Measurements from ENCODE around the gene SESN1. TPM values are rescaled to one million over a fixed set of nuclear protein-coding genes. Genes with fewer than 3 reads are reported as not detected.

SESN1 gene
- total and polyA plus RNA-seq, 10 donors = 26.8 to 115 (median 59.6) TPM

GRCh38 chr6:109031416-109031815 lies 63.2 kb downstream of the SESN1 start:
- peaks cover 0 to 16% (median 8%) of the 10 kb centered on the region in 6 donors for H3K4me1 ChIP-seq
- no peaks in the 10 kb centered on the region for H3K27me3 ChIP-seq (replicated peaks in 1 of 7)
- no peak for TF ChIP-seq POLR2AphosphoS5 (IDR thresholded peaks at IDR 0.05)
- WGBS, 5 donors = 64 to 88% (median 73%) methylated on average over 1 of the region's 1 CpG
- no peak overlapping the region for H3K27ac ChIP-seq
- no peaks in the 10 kb centered on the region for H3K36me3 ChIP-seq
- H3K4me3 ChIP-seq = no peak overlapping the region
- peaks cover 0 to 3% (median 0%) of the 10 kb centered on the region in 8 donors for H3K9me3 ChIP-seq
- intact Hi-C loops (cut with DNase I; ENCODE audit: low total_unique reads) = no loop called here
- DNase-seq = no peak

GRCh38 chr6:109029313-109029712 lies 65.3 kb downstream of the SESN1 start:
- no peak for DNase-seq
- H3K4me3 ChIP-seq = no peak overlapping the region
- peaks cover 0 to 8% (median 0%) of the 10 kb centered on the region in 8 donors for H3K9me3 ChIP-seq
- WGBS, 5 donors = 93 to 100% (median 97%) methylated on average over 1 of the region's 1 CpG
- TF ChIP-seq POLR2AphosphoS5 (IDR thresholded peaks at IDR 0.05) (no peak), CTCF (IDR thresholded peaks at IDR 0.05 in 8 of 11, conservative IDR thresholded peaks at IDR 0.05 in 3 of 11) (no peak), POLR2A (IDR thresholded peaks at IDR 0.05) (no peak)
- intact Hi-C loops (cut with DNase I; ENCODE audit: low total_unique reads) = no loop called here
- H3K36me3 ChIP-seq = no peaks in the 10 kb centered on the region
- no peaks in the 10 kb centered on the region for H3K27me3 ChIP-seq (replicated peaks in 1 of 7)
- H3K4me1 ChIP-seq = peaks cover 0 to 22% (median 9%) of the 10 kb centered on the region in 6 donors
- H3K27ac ChIP-seq = no peak overlapping the region

GRCh38 chr6:109028439-109028838 lies 66.2 kb downstream of the SESN1 start:
- Histone ChIP-seq H3K4me3 (no peak overlapping the region), H3K36me3 (no peaks in the 10 kb centered on the region), H3K9me3 (peaks cover 0 to 8% (median 0%) of the 10 kb centered on the region in 8 donors), H3K4me1 (peaks cover 0 to 31% (median 15%) of the 10 kb centered on the region in 6 donors), H3K27ac (no peak overlapping the region), H3K27me3 (replicated peaks in 1 of 7) (no peaks in the 10 kb centered on the region)
- intact Hi-C loops (cut with DNase I; ENCODE audit: low total_unique reads) = no loop called here
- 92 to 99% (median 97%) methylated on average over 3 of the region's 3 CpGs for WGBS, 5 donors
- no peak for DNase-seq
- TF ChIP-seq POLR2A (IDR thresholded peaks at IDR 0.05) (no peak), CTCF (IDR thresholded peaks at IDR 0.05 in 8 of 11, conservative IDR thresholded peaks at IDR 0.05 in 3 of 11) (no peak), POLR2AphosphoS5 (IDR thresholded peaks at IDR 0.05) (no peak)

- intact Hi-C loops (cut with DNase I; ENCODE audit: low total_unique reads) = no loop called here
- TF ChIP-seq POLR2A (IDR thresholded peaks at IDR 0.05) = no peak
- no peak for TF ChIP-seq CTCF (IDR thresholded peaks at IDR 0.05 in 8 of 11, conservative IDR thresholded peaks at IDR 0.05 in 3 of 11)
- no peak for TF ChIP-seq POLR2AphosphoS5 (IDR thresholded peaks at IDR 0.05)
- Histone ChIP-seq H3K4me3 (no peak overlapping the region), H3K4me1 (peaks cover 0 to 36% (median 18%) of the 10 kb centered on the region in 6 donors), H3K27me3 (replicated peaks in 1 of 7) (no peaks in the 10 kb centered on the region), H3K36me3 (no peaks in the 10 kb centered on the region), H3K27ac (no peak overlapping the region), H3K9me3 (peaks cover 0 to 8% (median 0%) of the 10 kb centered on the region in 8 donors)
- no peak for DNase-seq
Measured at GRCh38 chr6:109027964-109028363, 66.7 kb downstream of the SESN1 start.

- Histone ChIP-seq H3K4me1 (peaks cover 0 to 47% (median 22%) of the 10 kb centered on the region in 6 donors), H3K36me3 (no peaks in the 10 kb centered on the region)
- 92 to 98% (median 97%) methylated on average over 1 of the region's 1 CpG for WGBS, 5 donors
Measured at GRCh38 chr6:109025639-109026038, 69.0 kb downstream of the SESN1 start.

More at GRCh38 chr6:109025639-109026038, 69.0 kb downstream of the SESN1 start:
- no peak for DNase-seq
- Histone ChIP-seq H3K4me3 (no peak overlapping the region), H3K27ac (peak overlapping the region in 4 of 8 donors; percentile 6 to 40 (median 13)), H3K27me3 (replicated peaks in 1 of 7) (no peaks in the 10 kb centered on the region), H3K9me3 (peaks cover 0 to 8% (median 0%) of the 10 kb centered on the region in 8 donors)
- TF ChIP-seq POLR2A (IDR thresholded peaks at IDR 0.05) (no peak), POLR2AphosphoS5 (IDR thresholded peaks at IDR 0.05) (no peak), CTCF (IDR thresholded peaks at IDR 0.05 in 8 of 11, conservative IDR thresholded peaks at IDR 0.05 in 3 of 11) (no peak)
- intact Hi-C loops (cut with DNase I; ENCODE audit: low total_unique reads) = no loop called here
